ENCODE measurements around the gene CST4.
"Not testable (repeated sequence)": the region's sequence is repeated elsewhere in the genome, so short reads cannot be mapped to it uniquely, and the experiment has no call there.

Gene CST4

GRCh38 chr20:23661002-23661429, 27.8 kb downstream of the CST4 start:
- no peak for ATAC-seq
- Mint-ChIP-seq H3K4me3 (no peak overlapping the region), H3K36me3 (ENCODE audit: low read depth) (no peaks in the 10 kb centered on the region), H3K27ac (no peak overlapping the region), H3K27me3 (peaks cover 3% of the 10 kb centered on the region), H3K4me1 (no peaks in the 10 kb centered on the region), H3K9me3 (no peaks in the 10 kb centered on the region)
- DNase-seq: no peak

DNA sequence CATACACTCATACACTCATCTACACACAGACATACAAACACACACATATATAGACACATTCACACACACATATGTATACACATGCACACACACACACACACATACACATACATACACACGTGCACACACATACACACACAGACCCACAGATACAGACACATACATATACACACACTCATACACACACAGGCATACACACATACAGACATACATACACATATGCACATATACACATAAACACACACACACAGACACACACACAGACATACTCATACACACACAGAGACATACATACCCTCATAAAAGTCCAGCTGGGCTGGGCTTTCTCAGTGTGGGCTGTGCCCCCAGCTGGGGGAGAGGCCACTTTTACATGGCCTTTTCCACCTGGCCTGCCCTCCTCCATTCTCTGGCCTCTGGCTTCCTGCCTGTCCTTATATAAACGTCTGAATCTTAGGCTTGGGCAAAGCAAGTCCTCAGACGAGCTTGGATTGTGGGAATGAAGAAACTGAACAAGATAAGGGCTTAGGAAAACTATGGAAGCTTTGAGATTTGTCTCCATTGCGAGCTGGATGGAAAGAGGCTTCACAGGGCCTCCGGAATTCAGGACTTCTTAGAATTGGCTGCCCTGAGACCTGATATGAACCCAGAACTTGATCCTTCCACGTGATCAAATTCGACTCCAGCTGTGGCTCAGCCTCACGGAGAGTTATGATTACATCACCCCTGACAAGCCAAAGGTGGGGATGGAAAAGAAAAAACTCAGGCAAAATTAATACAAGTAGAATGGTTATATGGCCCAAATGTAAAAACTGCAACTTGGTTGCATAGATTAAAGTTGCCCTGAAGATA, 28.6 kb downstream of the CST4 start:
- no peaks in the 10 kb centered on the region for H3K36me3 Mint-ChIP-seq (ENCODE audit: low read depth)
- DNase-seq: no peak
- no peak for ATAC-seq
- H3K4me1 Mint-ChIP-seq: no peaks in the 10 kb centered on the region
- no peak overlapping the region for H3K4me3 Mint-ChIP-seq
- H3K27me3 Mint-ChIP-seq: peaks cover 3% of the 10 kb centered on the region
- H3K27ac Mint-ChIP-seq: no peak overlapping the region
- H3K9me3 Mint-ChIP-seq: no peaks in the 10 kb centered on the region

GRCh38 chr20:23659610-23659988, 29.2 kb downstream of the CST4 start:
- not testable (repeated sequence) for H3K4me3 Mint-ChIP-seq

DNA sequence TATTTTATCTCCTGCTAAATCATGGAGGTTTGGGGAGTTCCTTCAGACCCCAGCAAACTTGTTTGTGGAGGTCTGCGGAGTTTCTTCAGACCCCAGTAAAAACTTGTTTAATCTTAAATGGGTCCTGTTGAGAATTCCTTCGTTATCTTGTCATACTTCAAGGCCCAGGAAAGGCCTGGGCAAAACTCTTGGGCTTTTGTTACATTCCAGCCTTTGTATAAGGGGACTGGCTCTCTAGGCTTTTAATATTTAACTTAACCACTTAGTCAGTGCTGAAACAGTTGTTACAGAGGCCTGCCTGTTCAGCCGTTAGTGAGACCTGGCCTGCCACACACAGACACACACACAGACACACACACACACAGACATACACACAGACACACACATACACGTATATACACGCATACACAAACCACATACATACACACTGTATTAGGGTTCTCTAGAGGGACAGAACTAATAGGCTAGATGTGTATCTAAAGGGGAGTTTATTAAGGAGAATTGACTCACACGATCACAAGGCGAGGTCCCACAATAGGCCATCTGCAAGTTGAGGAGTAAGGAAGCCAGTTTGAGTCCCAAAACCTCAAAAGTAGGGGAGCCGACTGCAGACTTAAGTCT, 29.7 kb downstream of the CST4 start:
- H3K9me3 Mint-ChIP-seq: no peaks in the 10 kb centered on the region
- no peak overlapping the region for H3K4me3 Mint-ChIP-seq
- H3K27ac Mint-ChIP-seq: no peak overlapping the region
- H3K27me3 Mint-ChIP-seq: peaks cover 5% of the 10 kb centered on the region
- H3K36me3 Mint-ChIP-seq (ENCODE audit: low read depth): no peaks in the 10 kb centered on the region
- H3K4me1 Mint-ChIP-seq: no peaks in the 10 kb centered on the region
- ATAC-seq (no peak), DNase-seq (no peak)

More at GRCh38 chr20:23659610-23659988, 29.2 kb downstream of the CST4 start:
- not testable (repeated sequence) for H3K27ac Mint-ChIP-seq; H3K27me3 Mint-ChIP-seq; H3K9me3 Mint-ChIP-seq; H3K4me1 Mint-ChIP-seq; H3K36me3 Mint-ChIP-seq (ENCODE audit: low read depth); DNase-seq; ATAC-seq

DNA sequence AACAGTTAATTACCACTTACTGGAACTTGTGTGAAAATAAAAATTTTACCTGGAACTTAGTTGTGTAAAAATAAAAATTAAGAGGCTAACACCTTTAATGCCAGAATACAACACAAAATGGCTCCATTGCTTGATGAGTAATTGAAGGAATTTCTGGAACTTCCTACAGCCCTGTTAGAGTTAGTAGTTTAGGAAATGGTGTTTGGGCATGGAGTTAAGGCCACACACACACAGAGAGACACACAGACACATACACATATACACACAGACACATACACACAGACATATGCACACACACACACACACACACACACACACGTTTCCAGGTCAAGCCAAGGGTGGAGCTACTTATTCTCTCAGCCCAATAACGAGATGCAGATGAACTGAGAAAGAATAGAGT, 30.5 kb downstream of the CST4 start:
- H3K27me3 Mint-ChIP-seq: peaks cover 5% of the 10 kb centered on the region
- H3K27ac Mint-ChIP-seq: no peak overlapping the region
- no peaks in the 10 kb centered on the region for H3K36me3 Mint-ChIP-seq (ENCODE audit: low read depth)
- H3K4me1 Mint-ChIP-seq: no peaks in the 10 kb centered on the region
- H3K4me3 Mint-ChIP-seq: no peak overlapping the region
- no peaks in the 10 kb centered on the region for H3K9me3 Mint-ChIP-seq
- ATAC-seq: no peak
- no peak for DNase-seq

GRCh38 chr20:23657202-23657601, 31.6 kb downstream of the CST4 start:
- no peak overlapping the region for H3K4me3 Mint-ChIP-seq
- no peak for ATAC-seq
- H3K36me3 Mint-ChIP-seq (ENCODE audit: low read depth): no peaks in the 10 kb centered on the region
- peaks cover 5% of the 10 kb centered on the region for H3K27me3 Mint-ChIP-seq
- no peak for DNase-seq
- H3K4me1 Mint-ChIP-seq: no peaks in the 10 kb centered on the region
- no peak overlapping the region for H3K27ac Mint-ChIP-seq
- H3K9me3 Mint-ChIP-seq: no peaks in the 10 kb centered on the region

DNA sequence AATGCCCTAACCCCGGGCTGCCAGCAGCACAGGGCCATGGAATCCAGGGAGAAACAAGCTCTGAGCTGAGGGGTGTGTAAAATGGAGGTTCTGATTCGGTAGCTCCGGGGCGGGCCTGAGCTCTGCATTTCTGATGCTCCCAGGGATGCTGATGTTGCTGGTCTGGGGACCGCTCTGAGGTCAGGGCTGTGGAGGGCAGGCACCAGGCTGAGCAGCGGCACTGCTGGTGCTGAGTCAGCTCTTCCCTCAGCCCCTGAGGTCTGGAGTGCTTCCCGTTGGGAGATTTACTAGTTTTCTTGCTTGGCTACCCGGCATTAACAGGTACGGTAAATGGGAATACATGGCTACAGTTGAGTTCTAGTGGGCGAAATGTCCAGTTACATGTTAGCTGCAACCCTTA, 32.5 kb downstream of the CST4 start:
- Mint-ChIP-seq H3K27me3 (peaks cover 5% of the 10 kb centered on the region), H3K4me3 (no peak overlapping the region), H3K36me3 (ENCODE audit: low read depth) (no peaks in the 10 kb centered on the region), H3K27ac (no peak overlapping the region), H3K4me1 (no peaks in the 10 kb centered on the region), H3K9me3 (no peaks in the 10 kb centered on the region)
- ATAC-seq: no peak
- DNase-seq: no peak

DNA sequence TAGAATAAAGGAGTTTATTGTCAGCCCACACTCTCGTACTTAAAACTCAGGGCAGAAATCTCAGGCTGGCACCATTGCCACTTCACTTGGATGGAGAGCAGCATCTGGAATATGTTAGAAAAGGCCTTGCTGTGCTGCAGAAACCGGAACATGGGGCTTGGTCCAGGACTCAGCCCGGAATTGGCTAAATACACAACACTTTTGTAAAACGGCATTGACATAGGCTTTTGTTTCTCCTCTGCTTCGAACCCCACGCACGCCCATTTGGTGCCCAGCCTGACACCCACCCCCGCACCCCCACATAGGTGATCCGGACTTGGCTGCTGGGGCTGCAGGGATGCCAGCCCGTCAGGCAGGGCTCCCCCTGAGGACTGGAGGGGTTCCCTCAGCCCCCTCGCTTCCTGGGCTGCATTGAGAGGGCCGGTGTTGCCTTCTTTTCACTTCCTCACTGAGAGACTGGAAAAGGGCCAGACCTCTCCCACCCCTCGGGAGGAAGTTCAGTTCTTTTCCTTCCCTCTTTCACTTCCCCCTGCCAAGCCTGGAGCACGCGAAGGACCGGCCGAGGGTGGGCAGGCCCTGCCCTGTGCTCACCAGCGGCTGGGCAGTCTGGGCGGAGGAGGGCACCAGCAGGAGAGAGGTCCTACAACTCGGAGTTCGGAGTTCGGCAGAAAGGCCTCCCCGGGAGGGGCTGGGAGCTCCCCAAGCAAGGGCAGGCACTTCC, 33.2 kb downstream of the CST4 start:
- Mint-ChIP-seq H3K27me3 (peaks cover 5% of the 10 kb centered on the region), H3K27ac (no peak overlapping the region), H3K4me3 (no peak overlapping the region), H3K9me3 (no peaks in the 10 kb centered on the region), H3K36me3 (ENCODE audit: low read depth) (no peaks in the 10 kb centered on the region), H3K4me1 (no peaks in the 10 kb centered on the region)
- ATAC-seq (no peak), DNase-seq (no peak)

DNA sequence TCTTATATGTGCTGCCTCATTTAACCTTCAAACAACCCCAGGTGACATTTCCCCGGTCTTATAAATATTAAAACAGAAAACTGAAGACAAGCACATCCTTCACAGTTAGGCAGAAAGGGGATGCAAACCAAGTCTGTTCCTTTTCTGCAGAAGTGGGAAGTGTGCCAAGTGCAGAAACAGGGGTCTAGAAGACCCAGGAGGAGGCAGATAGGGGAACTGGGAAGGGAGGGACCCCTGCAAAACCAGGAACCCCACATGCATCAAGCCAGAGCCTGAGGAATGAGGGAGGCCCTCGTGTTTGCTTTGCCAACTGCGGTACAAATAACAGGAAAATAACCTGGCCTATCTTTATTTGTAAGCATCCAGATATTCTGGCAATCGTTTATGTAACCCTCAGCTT, 34.1 kb downstream of the CST4 start:
- ATAC-seq (no peak), DNase-seq (no peak)
- no peak overlapping the region for H3K4me3 Mint-ChIP-seq
- peaks cover 5% of the 10 kb centered on the region for H3K27me3 Mint-ChIP-seq
- no peaks in the 10 kb centered on the region for H3K4me1 Mint-ChIP-seq
- H3K9me3 Mint-ChIP-seq: no peaks in the 10 kb centered on the region
- no peaks in the 10 kb centered on the region for H3K36me3 Mint-ChIP-seq (ENCODE audit: low read depth)
- H3K27ac Mint-ChIP-seq: no peak overlapping the region

DNA sequence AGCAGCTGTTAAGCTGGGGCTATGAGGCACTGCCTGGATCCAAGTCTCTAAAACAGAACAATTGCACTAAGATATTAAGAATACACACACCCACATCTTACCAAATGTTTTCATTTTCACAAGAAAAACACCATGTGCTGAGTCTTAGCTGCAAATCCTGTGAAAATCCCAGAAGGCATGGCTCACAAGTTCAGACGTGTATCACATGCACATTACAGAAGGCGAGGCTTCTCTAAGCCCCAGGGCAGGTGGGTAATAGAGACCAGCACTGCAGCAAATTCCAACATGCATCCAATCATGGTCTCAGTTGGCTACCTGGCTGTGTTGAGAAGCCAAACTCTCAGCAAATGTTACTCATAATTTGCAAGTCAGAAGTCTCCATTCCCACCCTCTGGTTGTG, 34.8 kb downstream of the CST4 start:
- H3K27ac Mint-ChIP-seq: no peak overlapping the region
- H3K4me1 Mint-ChIP-seq: no peaks in the 10 kb centered on the region
- no peaks in the 10 kb centered on the region for H3K36me3 Mint-ChIP-seq (ENCODE audit: low read depth)
- ATAC-seq (no peak), DNase-seq (no peak)
- H3K9me3 Mint-ChIP-seq: no peaks in the 10 kb centered on the region
- peaks cover 5% of the 10 kb centered on the region for H3K27me3 Mint-ChIP-seq
- H3K4me3 Mint-ChIP-seq: no peak overlapping the region

- Mint-ChIP-seq H3K36me3 (ENCODE audit: low read depth) (no peaks in the 10 kb centered on the region), H3K4me3 (no peak overlapping the region), H3K27me3 (peaks cover 5% of the 10 kb centered on the region), H3K27ac (no peak overlapping the region), H3K4me1 (no peaks in the 10 kb centered on the region), H3K9me3 (no peaks in the 10 kb centered on the region)
- no peak for DNase-seq
- no peak for ATAC-seq
Measured at GRCh38 chr20:23653400-23653938, 35.4 kb downstream of the CST4 start.

- Mint-ChIP-seq H3K27ac (no peak overlapping the region), H3K4me1 (no peaks in the 10 kb centered on the region), H3K9me3 (no peaks in the 10 kb centered on the region), H3K36me3 (ENCODE audit: low read depth) (no peaks in the 10 kb centered on the region), H3K27me3 (peaks cover 5% of the 10 kb centered on the region), H3K4me3 (no peak overlapping the region)
- no peak for DNase-seq
- ATAC-seq: no peak
Measured at GRCh38 chr20:23652926-23653325, 35.9 kb downstream of the CST4 start.

GRCh38 chr20:23652371-23652770, 36.5 kb downstream of the CST4 start:
- ATAC-seq (no peak), DNase-seq (no peak)
- Mint-ChIP-seq H3K27ac (no peak overlapping the region), H3K9me3 (no peaks in the 10 kb centered on the region), H3K36me3 (ENCODE audit: low read depth) (no peaks in the 10 kb centered on the region), H3K4me3 (no peak overlapping the region), H3K27me3 (peaks cover 5% of the 10 kb centered on the region), H3K4me1 (no peaks in the 10 kb centered on the region)

DNA sequence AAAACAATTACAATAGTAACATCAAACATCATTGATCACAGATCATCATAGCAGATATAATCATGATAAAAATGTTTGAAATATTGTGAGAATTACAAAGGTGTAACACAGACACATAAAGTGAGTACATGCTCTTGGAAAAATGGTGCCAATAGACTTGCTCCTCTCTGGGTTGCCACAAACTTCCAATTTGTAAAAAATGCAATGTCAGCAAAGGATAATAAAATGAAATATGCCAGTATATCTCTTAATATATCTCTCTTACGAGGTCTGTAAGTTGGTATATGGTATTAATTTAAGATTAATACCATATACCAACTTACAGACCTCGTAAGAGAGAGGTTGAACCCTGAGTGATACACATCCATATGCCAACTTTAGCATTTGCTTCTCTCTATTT, 37.7 kb downstream of the CST4 start:
- no peaks in the 10 kb centered on the region for H3K36me3 Mint-ChIP-seq (ENCODE audit: low read depth)
- H3K4me1 Mint-ChIP-seq: no peaks in the 10 kb centered on the region
- no peaks in the 10 kb centered on the region for H3K9me3 Mint-ChIP-seq

More for the DNA sequence above, 37.7 kb downstream of the CST4 start:
- peaks cover 2% of the 10 kb centered on the region for H3K27me3 Mint-ChIP-seq
- H3K27ac Mint-ChIP-seq: no peak overlapping the region
- no peak for ATAC-seq
- no peak for DNase-seq
- H3K4me3 Mint-ChIP-seq: no peak overlapping the region

Measured in activated naive CD8-positive, alpha-beta T cell treated with anti-CD3 and anti-CD28 coated beads, Interleukin-2, amount 50 U/mL, for 24 hours (primary cell).